Embryonic facial prominence (tissue), 1 donor: Measurements from ENCODE around the gene OSCP1.

Experiments used
- DNase-seq: peaks from one replicate; pipeline ENCODE4 v3.0.0-alpha.2; 2016; ENCODE audit errors: extremely low spot score

OSCP1 gene

GRCh38 chr1:36382669-36383068, 67.6 kb downstream of the OSCP1 start:
- no peak for DNase-seq

- no peak for DNase-seq
These were observed 68.0 kb downstream of the OSCP1 start for GRCh38 chr1:36382231-36382630.

GRCh38 chr1:36381405-36381804, 68.8 kb downstream of the OSCP1 start:
- DNase-seq: no peak

DNA sequence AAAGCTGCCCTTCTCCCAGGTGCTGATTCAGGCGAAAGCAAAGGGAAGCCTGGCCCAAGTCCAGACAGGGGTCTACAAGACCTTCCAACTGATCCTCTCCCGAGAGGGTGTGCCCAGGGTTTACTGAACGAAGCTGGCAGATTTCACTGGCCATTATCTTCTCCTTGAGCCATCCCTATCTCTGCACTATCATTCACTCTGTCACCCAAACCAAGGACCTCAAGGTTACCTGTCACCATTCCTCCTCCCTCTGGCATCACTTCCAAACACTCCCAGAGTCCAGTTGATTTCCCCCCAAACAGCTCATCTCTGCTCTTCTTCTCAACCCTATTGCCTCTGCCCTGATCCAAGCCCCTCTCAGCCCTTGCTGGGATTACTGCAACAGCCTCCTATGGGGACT, 69.5 kb downstream of the OSCP1 start:
- DNase-seq: no peak

DNA sequence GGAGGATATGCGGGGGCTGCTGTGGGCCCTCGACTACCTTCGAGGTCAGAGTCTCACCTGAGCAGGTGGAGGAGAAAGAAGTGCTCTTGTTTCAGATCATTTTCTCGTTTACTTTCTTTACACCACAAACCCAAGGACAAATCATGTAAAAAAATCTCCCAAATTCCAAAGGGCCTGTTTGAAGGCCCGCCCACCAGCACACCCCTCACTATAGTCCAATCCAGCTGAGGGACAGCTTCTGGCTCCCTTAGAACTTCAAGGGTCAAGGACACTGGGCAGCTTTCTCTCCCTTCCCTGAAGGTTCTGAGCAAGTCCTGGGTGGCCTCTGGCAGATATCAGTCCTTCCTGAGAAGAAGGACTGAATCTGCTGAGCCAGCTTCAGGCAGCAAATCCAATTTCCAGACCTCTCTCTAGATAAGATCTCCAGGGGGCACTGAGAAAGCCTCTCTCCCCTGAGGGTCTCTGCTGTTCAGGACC, 70.1 kb downstream of the OSCP1 start:
- no peak for DNase-seq

GRCh38 chr1:36377791-36378492, 72.3 kb downstream of the OSCP1 start:
- DNase-seq: no peak

GRCh38 chr1:36372617-36373016, 77.6 kb downstream of the OSCP1 start:
- no peak for DNase-seq

DNA sequence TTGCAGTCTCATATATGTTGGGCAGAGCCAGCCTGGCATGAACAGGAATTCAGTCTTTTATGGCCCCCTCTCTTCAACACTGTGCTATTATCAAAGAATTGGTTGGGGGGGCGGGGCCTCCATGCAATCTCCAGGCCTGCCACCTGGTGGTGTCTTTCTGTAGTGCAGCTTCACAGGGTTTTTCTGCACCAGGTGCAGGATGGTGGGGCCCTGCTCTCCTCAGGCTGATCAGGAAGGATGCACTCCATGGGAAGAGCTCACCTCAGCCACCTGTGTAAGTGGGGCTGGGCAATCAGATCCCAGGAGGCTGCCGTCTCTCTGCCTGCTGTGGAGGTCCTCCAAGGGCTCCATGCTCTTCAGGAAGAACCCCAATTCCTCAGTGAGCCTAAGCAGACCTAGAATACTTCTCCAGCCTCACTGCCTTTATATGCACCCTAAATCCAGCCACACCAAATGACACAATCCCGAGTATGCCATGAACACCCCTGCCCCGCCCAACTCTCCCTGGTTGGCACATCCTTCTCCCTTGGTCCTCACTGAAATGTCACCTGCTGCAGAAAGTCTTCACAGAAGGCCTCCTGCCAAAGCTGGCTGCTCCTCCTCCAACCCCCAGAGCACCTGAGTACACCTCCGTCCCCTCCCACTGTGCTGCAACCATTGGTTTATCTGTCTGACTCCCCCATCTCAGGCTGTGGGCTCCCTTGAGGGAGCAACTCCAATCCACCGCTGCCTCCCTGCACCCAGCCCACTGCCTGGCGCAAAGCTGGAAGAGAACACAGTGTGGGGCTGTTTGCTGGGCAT, 81.0 kb downstream of the OSCP1 start:
- DNase-seq: peak; percentile 37
